Tibial nerve (tissue), 4 donors: Measurements from ENCODE around the gene CASP7. TPM values are rescaled to one million over a fixed set of nuclear protein-coding genes. Genes with fewer than 3 reads are reported as not detected.

Experiments
- DNase-seq, 2 donors: peaks; one replicate each; pipeline ENCODE4 v3.0.0-alpha.2; 2019; ENCODE audit warnings: low spot score in 2 of 2
- H3K27ac ChIP-seq, 4 donors: fragments of 200-600 bp; sonication (generic) in 3 of 4; one replicate each; pipeline ENCODE4 v1.5.1; 2017 to 2019; ENCODE audit warnings: mild to moderate bottlenecking in 1 of 4
- H3K27me3 ChIP-seq, 2 donors: fragments of 200-600 bp; sonication (generic) in 1 of 2; one replicate each; pipeline versions ENCODE4 v1.5.1 to v1.6.0; 2017 to 2019
- H3K36me3 ChIP-seq, 3 donors: fragments of 200-600 bp; sonication (generic); one replicate each; pipeline ENCODE4 v1.5.1; 2018 to 2019
- H3K4me1 ChIP-seq, 4 donors: fragments of 200-600 bp; sonication (generic) in 3 of 4; one replicate each; pipeline ENCODE4 v1.5.1; 2017 to 2019
- H3K4me3 ChIP-seq, 4 donors: fragments of 200-600 bp; sonication (generic) in 3 of 4; one replicate each; pipeline ENCODE4 v1.5.1; 2017 to 2019; ENCODE audit warnings: mild to moderate bottlenecking in 1 of 4, moderate library complexity in 1 of 4
- H3K9me3 ChIP-seq, 4 donors: fragments of 200-600 bp; sonication (generic) in 3 of 4; one replicate each; pipeline ENCODE4 v1.5.1; 2017 to 2019
- EP300 ChIP-seq, 2 donors: sonication (generic); formaldehyde crosslinking; IDR thresholded peaks; one replicate each; pipeline ENCODE4 v1.6.1; 2017; ENCODE audit warnings: antibody characterized with exemption in 2 of 2, mild to moderate bottlenecking in 1 of 2
- POLR2A ChIP-seq, 2 donors: fragments of 450-650 bp; IDR thresholded peaks; one replicate each; pipeline ENCODE4 v1.6.1; 2017; ENCODE audit warnings: antibody characterized with exemption in 2 of 2, mild to moderate bottlenecking in 2 of 2, moderate library complexity in 2 of 2
- WGBS, 2 donors: methylation state at CpG; one replicate each; pipeline ENCODE4 v1.1.5; 2018; 5-methylcytosine and 5-hydroxymethylcytosine counted together
- total RNA-seq, 4 donors: library from RNA; depleted of rRNA; stranded (reverse); fragments of >200 nt; gene quantifications; one replicate each; pipeline ENCODE4 v1.1.0, GENCODE V29; 2016
- TF ChIP-seq, protein P1 (sequence below), 5 experiments: fragments of 200-600 bp in 3 of 5; fragments of 450-650 bp in 2 of 5; sonication (generic) in 3 of 5; IDR thresholded peaks; one replicate each; pipeline ENCODE4 v1.5.1; 2016 to 2019; ENCODE audit warnings: antibody characterized with exemption in 5 of 5, mild to moderate bottlenecking in 3 of 5, moderate library complexity in 2 of 5

The CASP7 gene
- total RNA-seq, 4 donors from 2014 or later, result 12.9 to 18.4 (median 16.8) TPM

DNA sequence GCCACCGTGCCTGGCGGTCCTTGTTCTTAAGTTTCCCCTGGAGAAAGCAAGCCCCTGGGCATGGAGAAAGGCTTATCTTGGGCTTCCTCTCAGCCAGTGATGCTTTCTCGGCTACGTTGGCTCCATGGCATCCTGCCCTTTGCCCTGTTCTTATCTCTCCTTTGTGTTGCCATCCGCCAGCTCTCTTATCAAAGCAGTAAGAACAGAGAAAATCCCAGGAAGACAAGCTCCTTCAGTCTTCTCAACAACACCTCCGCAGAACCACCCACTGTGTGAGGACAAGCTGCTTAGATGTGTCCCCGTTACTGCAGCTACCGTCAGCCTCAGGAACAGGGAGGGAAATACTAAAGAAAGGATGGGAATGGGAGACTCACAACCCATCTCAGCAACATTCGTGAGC is 75.1 kb downstream of the CASP7 start:
- WGBS, 2 donors, result 88 to 93% methylated on average over 9 of the region's 9 CpGs
- TF ChIP-seq POLR2A (IDR thresholded peaks at IDR 0.05) (no peak), EP300 (IDR thresholded peaks at IDR 0.05) (no peak)
- TF ChIP-seq, protein P1, sequence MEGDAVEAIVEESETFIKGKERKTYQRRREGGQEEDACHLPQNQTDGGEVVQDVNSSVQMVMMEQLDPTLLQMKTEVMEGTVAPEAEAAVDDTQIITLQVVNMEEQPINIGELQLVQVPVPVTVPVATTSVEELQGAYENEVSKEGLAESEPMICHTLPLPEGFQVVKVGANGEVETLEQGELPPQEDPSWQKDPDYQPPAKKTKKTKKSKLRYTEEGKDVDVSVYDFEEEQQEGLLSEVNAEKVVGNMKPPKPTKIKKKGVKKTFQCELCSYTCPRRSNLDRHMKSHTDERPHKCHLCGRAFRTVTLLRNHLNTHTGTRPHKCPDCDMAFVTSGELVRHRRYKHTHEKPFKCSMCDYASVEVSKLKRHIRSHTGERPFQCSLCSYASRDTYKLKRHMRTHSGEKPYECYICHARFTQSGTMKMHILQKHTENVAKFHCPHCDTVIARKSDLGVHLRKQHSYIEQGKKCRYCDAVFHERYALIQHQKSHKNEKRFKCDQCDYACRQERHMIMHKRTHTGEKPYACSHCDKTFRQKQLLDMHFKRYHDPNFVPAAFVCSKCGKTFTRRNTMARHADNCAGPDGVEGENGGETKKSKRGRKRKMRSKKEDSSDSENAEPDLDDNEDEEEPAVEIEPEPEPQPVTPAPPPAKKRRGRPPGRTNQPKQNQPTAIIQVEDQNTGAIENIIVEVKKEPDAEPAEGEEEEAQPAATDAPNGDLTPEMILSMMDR (IDR thresholded peaks at IDR 0.05), result no peak
- no peaks in the 10 kb centered on the region for H3K4me1 ChIP-seq
- H3K36me3 ChIP-seq, result no peaks in the 10 kb centered on the region
- no peak for DNase-seq
- no peak overlapping the region for H3K4me3 ChIP-seq
- H3K9me3 ChIP-seq, result no peaks in the 10 kb centered on the region
- no peak overlapping the region for H3K27ac ChIP-seq
- no peaks in the 10 kb centered on the region for H3K27me3 ChIP-seq

DNA sequence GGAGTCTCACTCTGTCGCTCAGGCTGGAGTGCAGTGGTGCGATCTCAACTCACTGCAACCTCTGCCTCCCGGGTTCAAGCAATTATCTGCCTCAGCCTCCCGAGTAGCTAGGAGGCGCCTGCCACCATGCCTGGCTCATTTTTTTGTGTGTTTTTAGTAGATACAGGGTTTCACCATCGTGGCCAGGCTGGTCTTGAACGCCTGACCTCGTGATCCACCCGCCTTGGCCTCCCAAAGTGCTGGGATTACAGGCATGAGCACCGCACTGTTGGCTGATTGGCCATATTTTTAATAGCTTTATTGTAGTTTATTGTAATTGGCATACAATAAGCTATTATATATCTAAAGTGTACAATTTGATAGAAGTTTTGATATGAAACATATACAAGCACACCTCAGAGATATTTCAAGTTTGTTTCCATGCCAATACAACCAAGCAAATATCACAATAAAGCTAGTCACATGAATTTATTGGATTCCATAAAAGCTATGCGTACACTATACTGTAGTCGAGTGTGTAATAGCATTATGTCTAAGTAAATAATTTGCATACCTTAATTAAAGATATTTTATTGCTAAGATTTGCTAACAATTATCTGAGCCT is 77.3 kb downstream of the CASP7 start:
- WGBS, 2 donors, result 88 to 89% methylated on average over 12 of the region's 12 CpGs
- H3K27ac ChIP-seq, result no peak overlapping the region
- no peaks in the 10 kb centered on the region for H3K36me3 ChIP-seq
- no peaks in the 10 kb centered on the region for H3K4me1 ChIP-seq
- no peak for DNase-seq
- no peak overlapping the region for H3K4me3 ChIP-seq
- no peaks in the 10 kb centered on the region for H3K9me3 ChIP-seq
- no peaks in the 10 kb centered on the region for H3K27me3 ChIP-seq
- TF ChIP-seq EP300 (IDR thresholded peaks at IDR 0.05) (no peak), POLR2A (IDR thresholded peaks at IDR 0.05) (no peak)
- TF ChIP-seq, protein P1 (IDR thresholded peaks at IDR 0.05), result no peak

DNA sequence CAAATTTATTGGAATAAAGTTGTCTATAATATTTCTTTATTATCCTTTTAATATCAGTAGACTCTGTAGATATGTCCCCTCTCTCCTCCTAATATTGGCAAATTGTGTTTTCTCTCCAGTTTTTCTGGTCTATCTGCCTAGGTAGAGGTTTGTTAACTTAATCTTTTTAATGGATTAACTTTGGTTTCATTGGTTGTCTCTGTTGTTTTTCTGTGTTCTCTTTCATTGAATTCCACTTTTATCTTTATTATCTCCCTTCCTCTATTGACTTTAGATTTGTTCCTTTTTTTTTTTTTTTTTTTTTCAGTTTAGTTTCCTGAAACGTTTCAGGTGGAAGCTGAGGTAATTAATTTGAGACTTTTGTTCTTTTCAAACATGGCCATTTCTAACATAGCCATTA is 82.4 kb downstream of the CASP7 start:
- WGBS, 2 donors, result 48 to 52% methylated on average over 1 of the region's 1 CpG
- Histone ChIP-seq H3K9me3 (peaks cover 0 to 7% (median 0%) of the 10 kb centered on the region in 4 donors), H3K27ac (no peak overlapping the region), H3K4me1 (no peaks in the 10 kb centered on the region), H3K4me3 (no peak overlapping the region), H3K27me3 (no peaks in the 10 kb centered on the region), H3K36me3 (no peaks in the 10 kb centered on the region)
- TF ChIP-seq POLR2A (IDR thresholded peaks at IDR 0.05) (no peak), EP300 (IDR thresholded peaks at IDR 0.05) (no peak)
- TF ChIP-seq, protein P1 (IDR thresholded peaks at IDR 0.05), result no peak
- no peak for DNase-seq

DNA sequence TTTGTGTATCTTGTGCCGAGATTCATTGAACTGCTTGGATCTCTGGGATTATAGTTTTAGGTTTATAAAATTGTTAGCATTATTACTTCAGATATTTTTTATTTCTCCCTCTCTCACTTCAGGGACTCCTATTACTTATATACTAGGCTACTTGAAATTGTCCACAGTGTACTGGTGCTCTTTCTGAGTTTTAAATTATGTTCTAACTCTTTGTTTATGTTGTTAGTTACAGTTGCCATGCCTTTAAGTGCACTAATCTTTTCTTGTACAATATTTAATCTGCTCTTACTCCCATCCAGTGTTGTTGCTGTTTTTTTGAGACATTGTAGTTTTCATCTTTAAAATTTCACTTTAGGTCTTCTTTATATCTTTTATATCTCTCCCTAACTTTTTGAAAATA is 84.9 kb downstream of the CASP7 start:
- H3K36me3 ChIP-seq, result no peaks in the 10 kb centered on the region
- H3K9me3 ChIP-seq, result peaks cover 0 to 7% (median 0%) of the 10 kb centered on the region in 4 donors
- 76 to 80% methylated on average over 1 of the region's 1 CpG for WGBS, 2 donors
- no peaks in the 10 kb centered on the region for H3K27me3 ChIP-seq
- TF ChIP-seq, protein P1 (IDR thresholded peaks at IDR 0.05), result no peak
- TF ChIP-seq POLR2A (IDR thresholded peaks at IDR 0.05), result no peak
- H3K4me1 ChIP-seq, result no peaks in the 10 kb centered on the region
- H3K27ac ChIP-seq, result no peak overlapping the region
- H3K4me3 ChIP-seq, result no peak overlapping the region
- no peak for DNase-seq

DNA sequence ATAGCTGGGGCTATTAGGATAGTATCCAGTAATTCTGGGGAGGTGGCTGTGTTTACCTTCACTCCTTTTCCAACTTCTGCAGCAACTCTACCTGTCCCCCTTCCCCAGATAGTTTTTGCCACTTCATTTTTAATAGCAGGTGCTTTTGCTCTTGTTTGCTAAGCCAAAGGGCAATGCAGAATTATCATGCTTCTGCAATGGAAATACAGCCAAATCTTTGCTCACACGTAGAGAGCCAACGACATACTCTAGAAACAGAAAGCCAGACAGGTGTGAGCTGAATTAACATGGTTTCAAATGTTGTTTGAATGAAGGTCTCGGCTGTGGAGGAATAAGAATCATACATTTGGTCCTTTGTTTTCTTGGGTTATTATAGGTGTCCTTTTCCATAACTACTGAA is 86.2 kb downstream of the CASP7 start:
- Histone ChIP-seq H3K4me3 (no peak overlapping the region), H3K4me1 (no peaks in the 10 kb centered on the region), H3K27ac (no peak overlapping the region), H3K36me3 (no peaks in the 10 kb centered on the region), H3K27me3 (peaks cover 0 to 6% of the 10 kb centered on the region in 2 donors), H3K9me3 (peaks cover 0 to 7% (median 0%) of the 10 kb centered on the region in 4 donors)
- TF ChIP-seq POLR2A (IDR thresholded peaks at IDR 0.05), result no peak
- TF ChIP-seq, protein P1 (IDR thresholded peaks at IDR 0.05), result no peak
- TF ChIP-seq EP300 (IDR thresholded peaks at IDR 0.05), result no peak
- no peak for DNase-seq
- WGBS, 2 donors, result 56 to 66% methylated on average over 3 of the region's 3 CpGs
